Loucy (cell line): ENCODE measurements around the gene NCAM1.
"Not testable (repeated sequence)": the region's sequence is repeated elsewhere in the genome, so short reads cannot be mapped to it uniquely, and the experiment has no call there.

Experiments used
- H2AFZ ChIP-seq: fragments of 200-600 bp; sonication (generic); 2 replicates; pipeline ENCODE4 v1.6.0; 2016; ENCODE audit warnings: antibody characterized with exemption, mild to moderate bottlenecking, low read length, moderate library complexity
- H3F3A ChIP-seq: fragments of 200-600 bp; 2 replicates; pipeline ENCODE4 v1.6.0; 2016; ENCODE audit warnings: antibody characterized with exemption, low read depth, mild to moderate bottlenecking
- H3K27me3 ChIP-seq: fragments of 200-600 bp; sonication (generic); 2 replicates; pipeline ENCODE4 v1.6.1; 2014; ENCODE audit warnings: low read length, mild to moderate bottlenecking; ENCODE audit not compliant: insufficient read depth, poor library complexity, severe bottlenecking
- H3K36me3 ChIP-seq: fragments of 200-600 bp; sonication (generic); 2 replicates; pipeline ENCODE4 v1.6.1; 2016; ENCODE audit warnings: low read length; ENCODE audit not compliant: insufficient read depth
- H3K4me1 ChIP-seq: fragments of 200-600 bp; sonication (generic); 2 replicates; pipeline ENCODE4 v1.5.1; 2014; ENCODE audit warnings: low read length, mild to moderate bottlenecking; ENCODE audit not compliant: insufficient read depth, poor library complexity, severe bottlenecking
- H3K4me2 ChIP-seq: fragments of 200-600 bp; sonication (generic); 2 replicates; pipeline ENCODE4 v1.6.0; 2014; ENCODE audit warnings: antibody characterized with exemption, low read length, low read depth, mild to moderate bottlenecking; ENCODE audit not compliant: poor library complexity, severe bottlenecking
- H3K4me3 ChIP-seq: fragments of 200-600 bp; sonication (generic); 2 replicates; pipeline ENCODE4 v1.5.1; 2014; ENCODE audit warnings: low read length, mild to moderate bottlenecking, mixed read lengths; ENCODE audit not compliant: poor library complexity, severe bottlenecking
- H3K79me2 ChIP-seq: fragments of 200-600 bp; sonication (generic); 2 replicates; pipeline ENCODE4 v1.6.1; 2014; ENCODE audit warnings: low read length; ENCODE audit not compliant: insufficient read depth
- H3K9ac ChIP-seq: fragments of 200-600 bp; sonication (generic); 2 replicates; pipeline ENCODE4 v1.6.0; 2014; ENCODE audit warnings: mild to moderate bottlenecking, low read depth, low read length, moderate library complexity; ENCODE audit not compliant: poor library complexity, severe bottlenecking
- H3K9me2 ChIP-seq: fragments of 200-600 bp; sonication (generic); replicated peaks from 2 replicates; pipeline ENCODE4 v1.6.1; 2016; ENCODE audit warnings: low read depth, low read length, mixed read lengths
- H3K9me3 ChIP-seq: fragments of 200-600 bp; sonication (generic); 2 replicates; pipeline ENCODE4 v1.6.1; 2014; ENCODE audit warnings: mild to moderate bottlenecking, antibody characterized with exemption, low read length, low read depth; ENCODE audit not compliant: insufficient read depth
- H4K20me1 ChIP-seq: fragments of 200-600 bp; sonication (generic); 2 replicates; pipeline ENCODE4 v1.6.0; 2014; ENCODE audit warnings: antibody characterized with exemption, low read length, mild to moderate bottlenecking; ENCODE audit not compliant: insufficient read depth, poor library complexity, severe bottlenecking
- CTCF ChIP-seq: fragments of 200-600 bp; sonication (generic); conservative IDR thresholded peaks from 2 replicates; pipeline ENCODE4 v1.5.1; 2014; ENCODE audit warnings: mild to moderate bottlenecking, antibody characterized with exemption, low read length
- EZH2phosphoT487 ChIP-seq: fragments of 200-600 bp; IDR thresholded peaks from 2 replicates; pipeline ENCODE4 v1.6.1; 2018; ENCODE audit warnings: antibody characterized with exemption, mild to moderate bottlenecking, moderate library complexity, borderline replicate concordance

The NCAM1 gene

GRCh38 chr11:113048820-113049768 is 87.9 kb downstream of the NCAM1 start:
- H3K9me3 ChIP-seq = peaks cover 1% of the 10 kb centered on the region; the same call in 1 of the 2 replicates
- no peaks in the 10 kb centered on the region for H3K27me3 ChIP-seq
- no peaks in the 10 kb centered on the region for H4K20me1 ChIP-seq
- no peak for TF ChIP-seq EZH2phosphoT487
- TF ChIP-seq CTCF = no peak
- no peak overlapping the region for H2AFZ ChIP-seq
- no peaks in the 10 kb centered on the region for H3K79me2 ChIP-seq
- H3K9me2 ChIP-seq = no peaks in the 10 kb centered on the region
- H3F3A ChIP-seq = no peaks in the 10 kb centered on the region
- H3K4me3 ChIP-seq = no peak overlapping the region
- H3K4me2 ChIP-seq = no peak overlapping the region
- no peaks in the 10 kb centered on the region for H3K36me3 ChIP-seq
- no peaks in the 10 kb centered on the region for H3K4me1 ChIP-seq
- no peak overlapping the region for H3K9ac ChIP-seq

- H3K9ac ChIP-seq, H3K27me3 ChIP-seq, H3K79me2 ChIP-seq, H3K4me3 ChIP-seq, H4K20me1 ChIP-seq, H3K36me3 ChIP-seq, H3F3A ChIP-seq, H3K9me2 ChIP-seq, H2AFZ ChIP-seq, H3K4me2 ChIP-seq, H3K4me1 ChIP-seq, H3K9me3 ChIP-seq: not testable (repeated sequence)
These were observed 91.8 kb downstream of the NCAM1 start for GRCh38 chr11:113053042-113053441.

GRCh38 chr11:113057038-113057437 is 95.8 kb downstream of the NCAM1 start:
- Histone ChIP-seq H2AFZ (no peak overlapping the region), H3K27me3 (no peaks in the 10 kb centered on the region), H3K4me3 (no peak overlapping the region), H4K20me1 (no peaks in the 10 kb centered on the region), H3K9me3 (no peaks in the 10 kb centered on the region), H3F3A (no peaks in the 10 kb centered on the region), H3K36me3 (no peaks in the 10 kb centered on the region), H3K9me2 (no peaks in the 10 kb centered on the region), H3K79me2 (no peaks in the 10 kb centered on the region), H3K9ac (no peak overlapping the region), H3K4me1 (no peaks in the 10 kb centered on the region), H3K4me2 (no peak overlapping the region)
- TF ChIP-seq EZH2phosphoT487 (no peak), CTCF (no peak)

- H4K20me1 ChIP-seq = no peaks in the 10 kb centered on the region
- TF ChIP-seq EZH2phosphoT487 = no peak
- no peak for TF ChIP-seq CTCF
- H3K27me3 ChIP-seq = no peaks in the 10 kb centered on the region
- no peaks in the 10 kb centered on the region for H3K4me1 ChIP-seq
- H2AFZ ChIP-seq = no peak overlapping the region
- H3K79me2 ChIP-seq = no peaks in the 10 kb centered on the region
- H3K9me3 ChIP-seq = no peaks in the 10 kb centered on the region
- H3K9ac ChIP-seq = no peak overlapping the region
- no peaks in the 10 kb centered on the region for H3F3A ChIP-seq
- no peak overlapping the region for H3K4me2 ChIP-seq
- H3K4me3 ChIP-seq = no peak overlapping the region
- no peaks in the 10 kb centered on the region for H3K9me2 ChIP-seq
- H3K36me3 ChIP-seq = no peaks in the 10 kb centered on the region
These were observed 98.3 kb downstream of the NCAM1 start for GRCh38 chr11:113059548-113059947.
